NCI-H2196 (cell line): ENCODE results near the gene GPR119.
"Not testable (repeated sequence)": the region's sequence is repeated elsewhere in the genome, so short reads cannot be mapped to it uniquely, and the experiment has no call there.

Experiments used
- DNase-seq: peaks from one replicate; lab custom pipeline; 2025; ENCODE audit not compliant: unreplicated experiment; lab: John Stamatoyannopoulos, UW

The GPR119 gene

GRCh38 chrX:130385520-130385919, at the start of gene GPR119:
TSS of gene GPR119 (minus strand) at chrX:130385674. CDS start at chrX:130385447, 227 bp downstream.
- no peak for DNase-seq

DNA sequence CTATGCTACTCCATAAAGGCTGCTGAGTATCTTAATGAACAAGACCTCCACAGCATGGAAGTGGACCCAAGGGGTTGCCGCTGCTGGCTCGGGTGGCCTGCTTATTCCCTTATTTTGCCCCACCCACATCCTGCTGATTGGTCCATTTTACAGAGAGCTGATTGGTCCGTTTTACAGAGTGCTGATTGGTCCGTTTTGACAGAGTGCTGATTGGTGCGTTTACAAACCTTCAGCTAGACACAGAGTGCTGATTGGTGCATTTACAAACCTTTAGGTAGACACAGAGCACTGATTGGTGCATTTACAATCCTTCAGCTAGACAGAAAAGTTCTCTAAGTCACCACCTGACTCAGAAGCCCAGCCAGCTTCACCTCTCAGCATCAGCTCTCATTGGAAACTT, 43.8 kb upstream of the GPR119 start:
- not testable (repeated sequence) for DNase-seq

- no peak for DNase-seq
Observed at GRCh38 chrX:130426531-130426930, 41.1 kb upstream of the GPR119 start.

DNA sequence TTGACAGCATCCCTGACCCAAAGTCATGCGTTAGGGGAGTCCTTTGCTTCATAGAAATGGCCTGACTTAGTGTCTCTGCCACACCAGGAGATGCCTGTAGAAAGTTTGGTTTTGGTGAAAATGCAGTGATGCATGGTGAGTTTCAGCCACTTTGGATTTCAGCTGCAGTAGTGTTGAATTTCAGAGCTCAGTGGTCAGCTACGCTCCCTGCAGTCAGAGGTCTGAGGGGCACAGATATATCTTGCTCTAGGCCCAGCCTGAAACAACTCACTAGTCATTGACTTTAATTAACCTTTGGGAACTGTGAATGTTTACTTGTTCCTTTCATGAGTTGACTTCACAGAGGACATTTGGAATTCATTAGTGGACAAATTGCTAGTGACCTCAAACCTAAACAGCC, 33.8 kb upstream of the GPR119 start:
- DNase-seq, result no peak

- DNase-seq, result no peak
Observed at GRCh38 chrX:130418740-130419139, 33.3 kb upstream of the GPR119 start.

GRCh38 chrX:130418066-130418465, 32.6 kb upstream of the GPR119 start:
- no peak for DNase-seq

GRCh38 chrX:130416785-130417184, 31.3 kb upstream of the GPR119 start:
- no peak for DNase-seq

DNA sequence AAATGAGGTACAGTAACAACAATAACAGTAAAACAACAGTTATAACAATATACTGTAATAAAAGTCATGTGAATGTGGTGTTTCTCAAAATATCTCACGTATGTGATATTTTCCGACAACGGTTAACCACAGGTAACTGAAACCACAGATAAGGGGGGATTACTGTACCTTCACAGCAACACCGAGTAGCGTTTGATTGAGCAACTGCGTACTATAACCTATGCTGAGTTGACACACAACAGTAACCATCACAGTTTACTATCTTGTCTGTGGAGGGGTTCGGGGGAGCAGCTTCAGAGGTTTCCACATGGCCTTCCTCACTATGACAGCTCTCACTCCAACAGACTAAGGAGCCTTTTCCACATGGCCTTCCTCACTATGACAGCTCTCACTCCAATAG, 29.7 kb upstream of the GPR119 start:
- DNase-seq, result no peak

- DNase-seq, result no peak
Observed at GRCh38 chrX:130414800-130415199, 29.3 kb upstream of the GPR119 start.

- no peak for DNase-seq
Observed at GRCh38 chrX:130413415-130413814, 27.9 kb upstream of the GPR119 start.

GRCh38 chrX:130402208-130402684, 16.8 kb upstream of the GPR119 start:
- no peak for DNase-seq

GRCh38 chrX:130401415-130402207, 16.1 kb upstream of the GPR119 start, which contains the start of gene RBMX2:
TSS of gene RBMX2 (plus strand) at chrX:130401987. CDS start at chrX:130402033, 46 bp downstream.
- DNase-seq, result peak; percentile 66

- DNase-seq, result no peak
Observed at GRCh38 chrX:130395341-130395740, 9.9 kb upstream of the GPR119 start.

DNA sequence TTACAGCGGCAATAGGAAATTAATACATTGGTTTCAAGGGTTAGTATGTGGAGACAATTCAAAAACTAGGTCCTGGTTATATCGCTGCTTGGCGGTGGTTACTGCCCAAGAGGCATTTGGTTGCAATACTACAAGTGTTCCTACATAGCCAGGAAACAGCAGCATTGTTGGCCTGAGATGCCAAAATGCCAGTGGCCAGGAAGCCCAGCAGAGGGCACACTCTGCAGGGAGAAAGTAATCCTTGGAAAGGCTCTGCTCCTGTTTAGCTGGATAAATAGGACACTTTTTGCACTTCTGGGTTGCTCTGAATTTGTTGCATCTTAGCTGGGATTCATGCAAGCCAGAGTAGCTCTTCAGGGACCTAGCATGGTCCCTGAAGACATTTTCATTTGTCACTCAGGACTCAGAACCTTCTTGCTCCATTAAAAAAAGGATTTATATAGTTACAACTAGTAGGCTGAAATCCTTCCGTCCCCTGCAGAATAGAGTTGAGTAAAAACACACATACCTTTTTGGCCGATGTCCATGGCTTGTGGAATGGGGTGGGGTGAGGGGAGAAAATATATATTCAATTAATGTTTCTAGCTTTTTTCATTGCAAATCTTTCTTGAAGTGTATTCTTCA, 8.1 kb upstream of the GPR119 start:
- DNase-seq, result peak; percentile 52

GRCh38 chrX:130386408-130386808, 934 bp upstream of the GPR119 start:
- no peak for DNase-seq

- no peak for DNase-seq
Observed at GRCh38 chrX:130378024-130378669, 7.3 kb downstream of the GPR119 start.

DNA sequence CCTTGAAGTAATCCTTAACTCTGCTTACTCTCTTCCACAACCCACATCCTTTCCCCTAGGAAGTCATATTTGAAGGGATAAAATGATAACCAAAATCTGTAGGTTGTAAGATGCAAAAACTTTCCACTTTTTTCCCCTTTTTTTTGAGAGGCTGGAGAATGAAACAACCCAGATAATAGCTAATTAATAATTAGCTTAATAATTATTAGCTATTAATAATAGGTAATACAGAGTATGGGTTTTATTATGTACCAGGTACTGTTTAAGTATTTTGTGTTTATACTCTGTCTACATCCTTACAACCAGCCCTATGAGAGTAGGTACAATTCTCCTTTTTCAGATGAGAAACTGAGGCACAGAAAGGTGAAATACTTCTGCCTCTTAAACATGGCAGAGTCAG, 9.4 kb downstream of the GPR119 start:
- DNase-seq, result no peak

DNA sequence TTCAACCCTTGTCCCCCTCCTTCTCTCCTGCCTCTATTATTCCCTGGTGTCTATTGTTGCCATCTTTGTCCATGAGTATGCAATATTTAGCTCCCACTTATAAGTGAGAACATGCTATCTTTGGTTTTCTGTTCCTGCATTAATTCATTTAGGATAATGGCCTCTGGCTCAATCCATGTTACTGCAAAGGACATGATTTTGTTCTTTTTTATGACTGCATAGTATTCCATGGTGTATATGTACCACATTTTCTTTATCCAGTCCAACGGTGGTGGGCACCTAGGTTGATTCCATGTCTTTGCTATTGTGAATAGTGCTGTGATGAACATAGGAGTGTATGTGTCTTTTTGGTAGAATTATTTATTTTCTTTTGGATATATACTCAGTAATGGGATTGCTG, 33.4 kb downstream of the GPR119 start:
- DNase-seq, result not testable (repeated sequence)

DNA sequence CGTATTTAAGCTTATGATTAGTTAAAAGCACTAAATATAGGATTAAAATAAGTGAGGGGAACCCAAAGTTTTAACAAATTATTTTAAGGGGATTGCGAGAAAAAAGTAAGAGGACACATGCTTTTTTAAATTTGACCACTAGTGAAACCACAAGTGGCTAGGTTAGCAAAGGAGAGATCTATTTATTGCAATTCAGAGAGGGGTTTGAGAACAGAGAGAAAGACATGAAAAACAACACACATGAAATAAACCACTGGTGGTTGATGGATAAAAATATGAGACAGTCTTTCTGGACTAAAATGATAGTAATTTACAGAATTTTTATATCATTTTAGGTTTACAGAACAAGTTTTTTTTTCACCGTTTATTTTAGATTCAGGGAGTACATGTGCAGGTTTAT, 33.9 kb downstream of the GPR119 start:
- no peak for DNase-seq

- no peak for DNase-seq
Observed at GRCh38 chrX:130347321-130347720, 38.2 kb downstream of the GPR119 start.

DNA sequence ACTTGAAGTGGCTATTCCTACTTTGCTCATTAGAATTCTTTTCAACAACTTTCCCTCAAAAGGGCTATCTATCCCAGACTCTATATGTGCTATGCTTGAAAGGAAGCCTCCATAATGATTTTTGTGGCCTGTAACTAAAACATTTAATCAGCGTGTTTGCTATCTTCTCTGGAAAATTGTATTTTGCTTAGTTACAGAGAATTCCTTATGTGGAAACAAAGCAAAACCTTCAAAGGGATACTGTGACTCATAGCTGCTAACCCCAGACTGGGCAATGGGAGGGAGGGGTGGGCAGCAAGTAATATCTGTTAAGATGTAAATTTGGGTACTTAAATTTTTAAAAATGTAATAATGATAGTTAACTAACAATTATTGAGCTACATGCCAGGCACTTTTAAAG, 42.1 kb downstream of the GPR119 start:
- DNase-seq, result no peak

- DNase-seq, result no peak
Observed at GRCh38 chrX:130340271-130340670, 45.2 kb downstream of the GPR119 start.
